ENCODE measurements around the gene OR52K2. TPM values are rescaled to one million over a fixed set of nuclear protein-coding genes. Genes with fewer than 3 reads are reported as not detected.

Gene OR52K2
- total RNA-seq, 3 donors from 2014 or later: not detected

DNA sequence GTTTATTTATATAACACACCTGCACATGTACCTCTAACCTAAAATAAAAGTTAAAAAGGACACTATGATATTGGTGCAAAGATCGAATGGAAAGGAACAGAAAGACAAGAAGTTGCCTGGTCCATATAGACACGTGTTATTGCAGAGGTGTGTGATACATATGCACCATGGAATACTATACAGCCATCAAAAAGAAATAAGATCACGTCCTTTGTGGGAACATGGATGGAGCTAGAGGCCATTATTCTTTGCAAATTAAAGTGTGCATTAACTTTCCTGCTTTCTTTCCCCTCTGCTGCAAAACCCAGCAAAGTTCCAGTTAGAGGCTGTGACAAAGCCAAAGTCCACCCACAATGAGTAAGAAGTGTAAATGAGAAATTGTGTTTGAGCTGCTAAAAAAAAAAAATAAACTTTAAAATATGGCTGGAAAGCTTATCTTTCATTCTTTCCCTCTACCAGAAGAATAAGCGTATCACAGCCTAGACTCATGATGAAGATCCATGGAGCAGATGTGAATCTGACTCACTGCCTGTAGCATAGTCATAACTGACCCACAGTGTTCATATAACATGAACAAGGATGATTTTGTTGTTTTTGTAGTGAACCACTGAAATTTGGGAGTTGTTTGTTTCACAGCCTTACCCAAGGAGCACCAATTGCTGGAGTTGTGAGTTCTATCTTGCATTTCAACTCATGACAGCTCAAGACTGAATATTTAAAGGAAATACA is 42.9 kb downstream of the OR52K2 start:
- no peaks in the 10 kb centered on the region for H3K27me3 ChIP-seq
- no peaks in the 10 kb centered on the region for H3K9me3 ChIP-seq
- peaks cover 0 to 6% of the 10 kb centered on the region in 2 donors for H3K4me1 ChIP-seq
- TF ChIP-seq, protein P1, sequence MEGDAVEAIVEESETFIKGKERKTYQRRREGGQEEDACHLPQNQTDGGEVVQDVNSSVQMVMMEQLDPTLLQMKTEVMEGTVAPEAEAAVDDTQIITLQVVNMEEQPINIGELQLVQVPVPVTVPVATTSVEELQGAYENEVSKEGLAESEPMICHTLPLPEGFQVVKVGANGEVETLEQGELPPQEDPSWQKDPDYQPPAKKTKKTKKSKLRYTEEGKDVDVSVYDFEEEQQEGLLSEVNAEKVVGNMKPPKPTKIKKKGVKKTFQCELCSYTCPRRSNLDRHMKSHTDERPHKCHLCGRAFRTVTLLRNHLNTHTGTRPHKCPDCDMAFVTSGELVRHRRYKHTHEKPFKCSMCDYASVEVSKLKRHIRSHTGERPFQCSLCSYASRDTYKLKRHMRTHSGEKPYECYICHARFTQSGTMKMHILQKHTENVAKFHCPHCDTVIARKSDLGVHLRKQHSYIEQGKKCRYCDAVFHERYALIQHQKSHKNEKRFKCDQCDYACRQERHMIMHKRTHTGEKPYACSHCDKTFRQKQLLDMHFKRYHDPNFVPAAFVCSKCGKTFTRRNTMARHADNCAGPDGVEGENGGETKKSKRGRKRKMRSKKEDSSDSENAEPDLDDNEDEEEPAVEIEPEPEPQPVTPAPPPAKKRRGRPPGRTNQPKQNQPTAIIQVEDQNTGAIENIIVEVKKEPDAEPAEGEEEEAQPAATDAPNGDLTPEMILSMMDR (IDR thresholded peaks at IDR 0.05): no peak
- TF ChIP-seq POLR2AphosphoS5 (IDR thresholded peaks at IDR 0.05) (no peak), POLR2A (IDR thresholded peaks at IDR 0.05) (no peak)
- no peaks in the 10 kb centered on the region for H3K36me3 ChIP-seq
- no peak overlapping the region for H3K4me3 ChIP-seq
- intact Hi-C loops (cut with DNase I; ENCODE audit: low total_unique reads): no loop called here
- DNase-seq (ENCODE audit: low spot score in 2 of 2): no peak
- no peak overlapping the region for H3K27ac ChIP-seq

DNA sequence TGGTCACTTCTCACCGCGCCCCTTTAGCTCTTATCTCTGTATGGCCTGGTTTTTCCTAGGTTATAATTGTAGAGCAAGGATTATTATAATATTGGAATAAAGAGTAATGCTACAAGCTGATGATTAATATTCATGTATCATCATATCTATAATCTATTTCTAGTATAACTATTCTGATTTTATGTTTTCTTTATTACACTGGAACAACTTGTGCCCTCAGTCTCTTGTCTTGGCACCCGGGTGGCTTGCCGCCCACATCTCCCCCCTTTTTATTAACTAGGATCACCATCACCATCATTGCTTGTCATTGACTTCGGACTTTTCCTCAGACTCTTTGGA is 44.4 kb downstream of the OR52K2 start:
- H3K9me3 ChIP-seq: no peaks in the 10 kb centered on the region
- H3K27me3 ChIP-seq: no peaks in the 10 kb centered on the region
- H3K27ac ChIP-seq: no peak overlapping the region
- H3K36me3 ChIP-seq: no peaks in the 10 kb centered on the region
- H3K4me3 ChIP-seq: no peak overlapping the region
- TF ChIP-seq POLR2AphosphoS5 (IDR thresholded peaks at IDR 0.05): no peak
- DNase-seq (ENCODE audit: low spot score in 2 of 2): no peak
- intact Hi-C loops (cut with DNase I; ENCODE audit: low total_unique reads): no loop called here
- peaks cover 0 to 6% of the 10 kb centered on the region in 2 donors for H3K4me1 ChIP-seq

DNA sequence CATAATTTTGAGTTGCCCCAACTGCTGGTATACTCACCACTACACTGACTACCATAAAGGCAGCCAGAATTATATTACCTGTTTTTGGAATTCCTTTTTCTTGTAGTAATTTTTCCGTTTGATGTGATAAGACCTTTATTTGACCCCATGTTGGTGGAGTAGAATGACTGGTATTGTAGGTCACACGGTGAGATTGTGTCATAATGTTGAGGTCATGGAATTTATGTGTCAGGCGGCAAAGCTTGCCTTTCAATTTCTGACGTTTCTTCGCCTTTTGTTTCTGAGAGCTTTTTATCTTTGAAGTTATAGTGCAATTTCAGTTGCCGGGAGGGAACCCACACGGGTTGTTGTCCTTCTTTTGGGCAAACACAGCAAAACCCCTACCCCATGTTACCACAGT is 46.4 kb downstream of the OR52K2 start:
- peaks cover 0 to 6% of the 10 kb centered on the region in 2 donors for H3K4me1 ChIP-seq
- no peak overlapping the region for H3K4me3 ChIP-seq
- intact Hi-C loops (cut with DNase I; ENCODE audit: low total_unique reads): no loop called here
- TF ChIP-seq POLR2A (IDR thresholded peaks at IDR 0.05): no peak
- TF ChIP-seq, protein P1 (IDR thresholded peaks at IDR 0.05): no peak
- no peaks in the 10 kb centered on the region for H3K27me3 ChIP-seq
- no peak overlapping the region for H3K27ac ChIP-seq
- H3K36me3 ChIP-seq: no peaks in the 10 kb centered on the region
- no peaks in the 10 kb centered on the region for H3K9me3 ChIP-seq
- no peak for DNase-seq (ENCODE audit: low spot score in 2 of 2)

DNA sequence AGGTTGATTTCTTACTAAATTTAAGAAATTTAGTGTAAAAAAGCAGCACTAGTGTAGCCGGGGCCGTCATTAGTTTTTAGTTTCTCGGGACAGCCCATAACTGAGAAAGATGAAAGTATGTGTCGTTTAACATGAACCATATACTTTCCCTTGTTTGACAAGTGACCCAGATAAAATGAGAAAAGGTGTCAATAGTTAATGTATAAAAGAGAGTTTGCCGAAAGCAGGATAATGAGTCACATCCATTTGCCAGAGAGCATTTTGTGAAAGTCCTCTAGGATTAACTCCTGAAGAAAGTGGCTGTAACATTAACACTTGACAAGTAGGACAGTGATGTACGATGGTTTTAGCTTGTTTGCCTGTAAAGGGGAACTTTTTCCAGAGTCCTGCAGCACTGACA is 46.9 kb downstream of the OR52K2 start:
- H3K4me1 ChIP-seq: peaks cover 0 to 6% of the 10 kb centered on the region in 2 donors
- TF ChIP-seq, protein P1 (IDR thresholded peaks at IDR 0.05): no peak
- TF ChIP-seq POLR2AphosphoS5 (IDR thresholded peaks at IDR 0.05): no peak
- no peak for TF ChIP-seq POLR2A (IDR thresholded peaks at IDR 0.05)
- no peak overlapping the region for H3K27ac ChIP-seq
- no peaks in the 10 kb centered on the region for H3K9me3 ChIP-seq
- no peaks in the 10 kb centered on the region for H3K36me3 ChIP-seq
- DNase-seq (ENCODE audit: low spot score in 2 of 2): no peak
- H3K4me3 ChIP-seq: no peak overlapping the region
- intact Hi-C loops (cut with DNase I; ENCODE audit: low total_unique reads): no loop called here
- H3K27me3 ChIP-seq: no peaks in the 10 kb centered on the region

DNA sequence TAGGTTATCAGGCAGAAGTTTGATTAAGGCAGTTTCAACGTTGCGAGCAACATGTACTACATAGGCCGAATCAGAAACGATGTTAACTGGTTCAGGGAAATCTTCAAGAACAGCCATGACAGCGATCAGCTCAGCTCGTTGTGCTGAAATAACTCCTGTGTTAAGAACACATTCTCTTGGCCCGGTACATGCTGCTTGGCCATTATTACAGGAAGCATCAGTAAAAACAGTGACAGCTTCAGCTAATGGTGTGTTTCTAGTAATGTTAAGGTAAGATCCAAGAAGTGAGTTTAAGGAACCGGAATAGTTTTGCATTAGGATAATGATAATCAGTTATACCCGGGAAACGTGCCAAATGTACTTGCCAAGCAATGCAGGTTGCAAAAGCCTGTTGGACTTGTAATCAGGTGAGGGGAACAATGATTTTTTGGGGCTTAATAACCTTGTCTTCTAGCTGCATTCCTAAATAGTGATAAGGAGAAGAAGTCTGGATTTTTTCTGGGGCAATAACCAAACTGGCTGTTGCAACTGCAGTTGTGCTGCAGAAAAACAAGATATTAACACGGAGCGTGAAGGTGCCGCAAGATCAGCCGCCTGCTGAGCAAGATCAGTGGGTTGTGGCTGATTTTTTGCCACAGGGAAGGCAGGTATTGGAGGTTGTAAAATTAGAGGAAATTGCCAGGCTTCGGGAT is 47.6 kb downstream of the OR52K2 start:
- H3K27ac ChIP-seq: no peak overlapping the region
- H3K9me3 ChIP-seq: no peaks in the 10 kb centered on the region
- no peak for DNase-seq (ENCODE audit: low spot score in 2 of 2)
- H3K4me1 ChIP-seq: peaks cover 0 to 6% of the 10 kb centered on the region in 2 donors
- H3K4me3 ChIP-seq: no peak overlapping the region
- H3K27me3 ChIP-seq: no peaks in the 10 kb centered on the region
- intact Hi-C loops (cut with DNase I; ENCODE audit: low total_unique reads): no loop called here
- H3K36me3 ChIP-seq: no peaks in the 10 kb centered on the region
- no peak for TF ChIP-seq POLR2AphosphoS5 (IDR thresholded peaks at IDR 0.05)
- TF ChIP-seq, protein P1 (IDR thresholded peaks at IDR 0.05): no peak
- TF ChIP-seq POLR2A (IDR thresholded peaks at IDR 0.05): no peak

Other genes starting within 250 kb of the OR52K2 start
- not detected for gene OR52B4, start 80.9 kb upstream of the OR52K2 start, total RNA-seq
- 10 to 100 TPM; 12.5 to 17.7 (median 14.1) TPM for gene TRIM21, start 55.6 kb upstream of the OR52K2 start, total RNA-seq
- gene OR52K1, start 33.4 kb downstream of the OR52K2 start, total RNA-seq: under 1 TPM in 2 of 3 donors, not detected in 1; under 0.01 TPM
- gene OR52M1, start 95.9 kb downstream of the OR52K2 start, total RNA-seq: not detected
- not detected for gene OR52I2, start 132.4 kb downstream of the OR52K2 start, total RNA-seq
- not detected for gene OR52I1, start 144.7 kb downstream of the OR52K2 start, total RNA-seq
- gene TRIM68, start 158.9 kb downstream of the OR52K2 start, total RNA-seq: 10 to 100 TPM; 12.6 to 30.0 (median 19.3) TPM
- not detected for gene OR51D1, start 188.2 kb downstream of the OR52K2 start, total RNA-seq
- gene OR51E1, start 194.7 kb downstream of the OR52K2 start, total RNA-seq: under 1 TPM; 0.29 to 0.33 (median 0.32) TPM
- gene OR51E2, start 248.6 kb downstream of the OR52K2 start, total RNA-seq: not detected

Measured in breast epithelium (tissue), 4 donors.